Activated naive CD4-positive, alpha-beta T cell treated with anti-CD3 and anti-CD28 coated beads, Interleukin-2, amount 50 U/mL, for 24 hours (primary cell): Measurements from ENCODE around the gene PRKCE.

Source experiments
- H3K27ac Mint-ChIP-seq: one replicate; pipeline ENCODE4 v1.8.0; 2021; ENCODE audit warnings: mild to moderate bottlenecking, mixed read lengths
- H3K27me3 Mint-ChIP-seq: one replicate; pipeline ENCODE4 v1.8.0; 2021; ENCODE audit warnings: mixed read lengths
- H3K36me3 Mint-ChIP-seq: one replicate; pipeline ENCODE4 v1.8.0; 2021; ENCODE audit warnings: mixed read lengths
- H3K4me1 Mint-ChIP-seq: one replicate; pipeline ENCODE4 v1.8.0; 2021; ENCODE audit warnings: mixed read lengths
- H3K4me3 Mint-ChIP-seq: one replicate; pipeline ENCODE4 v1.8.0; 2021; ENCODE audit warnings: mild to moderate bottlenecking, mixed read lengths
- H3K9me3 Mint-ChIP-seq: one replicate; pipeline ENCODE4 v1.8.0; 2021; ENCODE audit warnings: mixed read lengths

Gene PRKCE

GRCh38 chr2:45891719-45892424, 240.4 kb downstream of the PRKCE start:
- Mint-ChIP-seq H3K4me3 (peak overlapping the region; percentile 23), H3K9me3 (no peaks in the 10 kb centered on the region), H3K27me3 (no peaks in the 10 kb centered on the region), H3K36me3 (no peaks in the 10 kb centered on the region), H3K4me1 (peaks cover 43% of the 10 kb centered on the region), H3K27ac (peak overlapping the region; percentile 48)

- no peak overlapping the region for H3K4me3 Mint-ChIP-seq
- peaks cover 43% of the 10 kb centered on the region for H3K4me1 Mint-ChIP-seq
- H3K36me3 Mint-ChIP-seq = no peaks in the 10 kb centered on the region
- no peaks in the 10 kb centered on the region for H3K27me3 Mint-ChIP-seq
- no peaks in the 10 kb centered on the region for H3K9me3 Mint-ChIP-seq
- no peak overlapping the region for H3K27ac Mint-ChIP-seq
These were observed 240.9 kb downstream of the PRKCE start for GRCh38 chr2:45892425-45892745.

GRCh38 chr2:45892757-45893156, 241.3 kb downstream of the PRKCE start:
- no peak overlapping the region for H3K4me3 Mint-ChIP-seq
- no peaks in the 10 kb centered on the region for H3K36me3 Mint-ChIP-seq
- no peak overlapping the region for H3K27ac Mint-ChIP-seq
- no peaks in the 10 kb centered on the region for H3K27me3 Mint-ChIP-seq
- H3K9me3 Mint-ChIP-seq = no peaks in the 10 kb centered on the region
- H3K4me1 Mint-ChIP-seq = peaks cover 43% of the 10 kb centered on the region

GRCh38 chr2:45894211-45894610, 242.7 kb downstream of the PRKCE start:
- no peaks in the 10 kb centered on the region for H3K36me3 Mint-ChIP-seq
- H3K4me1 Mint-ChIP-seq = peaks cover 35% of the 10 kb centered on the region
- no peak overlapping the region for H3K4me3 Mint-ChIP-seq
- H3K27ac Mint-ChIP-seq = no peak overlapping the region
- no peaks in the 10 kb centered on the region for H3K9me3 Mint-ChIP-seq
- H3K27me3 Mint-ChIP-seq = no peaks in the 10 kb centered on the region

- Mint-ChIP-seq H3K27me3 (no peaks in the 10 kb centered on the region), H3K9me3 (no peaks in the 10 kb centered on the region), H3K4me3 (no peak overlapping the region), H3K4me1 (peaks cover 26% of the 10 kb centered on the region), H3K36me3 (no peaks in the 10 kb centered on the region), H3K27ac (no peak overlapping the region)
These were observed 243.9 kb downstream of the PRKCE start for GRCh38 chr2:45895241-45895861.

- H3K4me3 Mint-ChIP-seq = no peak overlapping the region
- H3K36me3 Mint-ChIP-seq = no peaks in the 10 kb centered on the region
- H3K27ac Mint-ChIP-seq = no peak overlapping the region
- H3K9me3 Mint-ChIP-seq = no peaks in the 10 kb centered on the region
- H3K27me3 Mint-ChIP-seq = no peaks in the 10 kb centered on the region
- H3K4me1 Mint-ChIP-seq = peaks cover 17% of the 10 kb centered on the region
These were observed 244.8 kb downstream of the PRKCE start for GRCh38 chr2:45896311-45896710.

GRCh38 chr2:45897842-45898241, 246.4 kb downstream of the PRKCE start:
- no peaks in the 10 kb centered on the region for H3K9me3 Mint-ChIP-seq
- peaks cover 1% of the 10 kb centered on the region for H3K4me1 Mint-ChIP-seq
- H3K27me3 Mint-ChIP-seq = no peaks in the 10 kb centered on the region
- no peaks in the 10 kb centered on the region for H3K36me3 Mint-ChIP-seq
- no peak overlapping the region for H3K4me3 Mint-ChIP-seq
- no peak overlapping the region for H3K27ac Mint-ChIP-seq

- H3K27ac Mint-ChIP-seq = no peak overlapping the region
- H3K4me1 Mint-ChIP-seq = no peaks in the 10 kb centered on the region
- no peaks in the 10 kb centered on the region for H3K27me3 Mint-ChIP-seq
- no peaks in the 10 kb centered on the region for H3K36me3 Mint-ChIP-seq
- H3K4me3 Mint-ChIP-seq = no peak overlapping the region
- H3K9me3 Mint-ChIP-seq = no peaks in the 10 kb centered on the region
These were observed 247.3 kb downstream of the PRKCE start for GRCh38 chr2:45898819-45899218.

GRCh38 chr2:45899926-45900325, 248.5 kb downstream of the PRKCE start:
- no peaks in the 10 kb centered on the region for H3K4me1 Mint-ChIP-seq
- no peaks in the 10 kb centered on the region for H3K9me3 Mint-ChIP-seq
- H3K27ac Mint-ChIP-seq = no peak overlapping the region
- H3K4me3 Mint-ChIP-seq = no peak overlapping the region
- H3K36me3 Mint-ChIP-seq = no peaks in the 10 kb centered on the region
- H3K27me3 Mint-ChIP-seq = no peaks in the 10 kb centered on the region

GRCh38 chr2:45901468-45902032, 250.1 kb downstream of the PRKCE start:
- no peaks in the 10 kb centered on the region for H3K27me3 Mint-ChIP-seq
- H3K4me1 Mint-ChIP-seq = no peaks in the 10 kb centered on the region
- H3K27ac Mint-ChIP-seq = no peak overlapping the region
- H3K36me3 Mint-ChIP-seq = no peaks in the 10 kb centered on the region
- H3K9me3 Mint-ChIP-seq = no peaks in the 10 kb centered on the region
- H3K4me3 Mint-ChIP-seq = no peak overlapping the region

GRCh38 chr2:45902380-45902779, 250.9 kb downstream of the PRKCE start:
- no peak overlapping the region for H3K27ac Mint-ChIP-seq
- no peak overlapping the region for H3K4me3 Mint-ChIP-seq
- H3K27me3 Mint-ChIP-seq = no peaks in the 10 kb centered on the region
- no peaks in the 10 kb centered on the region for H3K36me3 Mint-ChIP-seq
- H3K9me3 Mint-ChIP-seq = no peaks in the 10 kb centered on the region
- H3K4me1 Mint-ChIP-seq = no peaks in the 10 kb centered on the region

- Mint-ChIP-seq H3K4me3 (no peak overlapping the region), H3K9me3 (no peaks in the 10 kb centered on the region), H3K27me3 (no peaks in the 10 kb centered on the region), H3K4me1 (no peaks in the 10 kb centered on the region), H3K27ac (no peak overlapping the region), H3K36me3 (no peaks in the 10 kb centered on the region)
These were observed 251.4 kb downstream of the PRKCE start for GRCh38 chr2:45902781-45903375.

- no peaks in the 10 kb centered on the region for H3K36me3 Mint-ChIP-seq
- H3K27me3 Mint-ChIP-seq = no peaks in the 10 kb centered on the region
- no peaks in the 10 kb centered on the region for H3K4me1 Mint-ChIP-seq
- H3K9me3 Mint-ChIP-seq = no peaks in the 10 kb centered on the region
- no peak overlapping the region for H3K4me3 Mint-ChIP-seq
- no peak overlapping the region for H3K27ac Mint-ChIP-seq
These were observed 252.9 kb downstream of the PRKCE start for GRCh38 chr2:45904267-45904945.

- H3K4me1 Mint-ChIP-seq = no peaks in the 10 kb centered on the region
- no peak overlapping the region for H3K27ac Mint-ChIP-seq
- H3K4me3 Mint-ChIP-seq = no peak overlapping the region
- no peaks in the 10 kb centered on the region for H3K36me3 Mint-ChIP-seq
- no peaks in the 10 kb centered on the region for H3K9me3 Mint-ChIP-seq
- H3K27me3 Mint-ChIP-seq = no peaks in the 10 kb centered on the region
These were observed 253.6 kb downstream of the PRKCE start for GRCh38 chr2:45904946-45905631.

GRCh38 chr2:45905632-45905958, 254.1 kb downstream of the PRKCE start:
- Mint-ChIP-seq H3K27ac (no peak overlapping the region), H3K9me3 (no peaks in the 10 kb centered on the region), H3K4me1 (no peaks in the 10 kb centered on the region), H3K4me3 (no peak overlapping the region), H3K27me3 (no peaks in the 10 kb centered on the region), H3K36me3 (no peaks in the 10 kb centered on the region)
